NOMO-1 (cell line): Measurements from ENCODE around the gene SPRY1.

Experiments used
- DNase-seq, 2 experiments: peaks; one replicate each; lab custom pipeline; 2025; ENCODE audit not compliant: unreplicated experiment in 2 of 2; lab: John Stamatoyannopoulos, UW

SPRY1 gene

DNA sequence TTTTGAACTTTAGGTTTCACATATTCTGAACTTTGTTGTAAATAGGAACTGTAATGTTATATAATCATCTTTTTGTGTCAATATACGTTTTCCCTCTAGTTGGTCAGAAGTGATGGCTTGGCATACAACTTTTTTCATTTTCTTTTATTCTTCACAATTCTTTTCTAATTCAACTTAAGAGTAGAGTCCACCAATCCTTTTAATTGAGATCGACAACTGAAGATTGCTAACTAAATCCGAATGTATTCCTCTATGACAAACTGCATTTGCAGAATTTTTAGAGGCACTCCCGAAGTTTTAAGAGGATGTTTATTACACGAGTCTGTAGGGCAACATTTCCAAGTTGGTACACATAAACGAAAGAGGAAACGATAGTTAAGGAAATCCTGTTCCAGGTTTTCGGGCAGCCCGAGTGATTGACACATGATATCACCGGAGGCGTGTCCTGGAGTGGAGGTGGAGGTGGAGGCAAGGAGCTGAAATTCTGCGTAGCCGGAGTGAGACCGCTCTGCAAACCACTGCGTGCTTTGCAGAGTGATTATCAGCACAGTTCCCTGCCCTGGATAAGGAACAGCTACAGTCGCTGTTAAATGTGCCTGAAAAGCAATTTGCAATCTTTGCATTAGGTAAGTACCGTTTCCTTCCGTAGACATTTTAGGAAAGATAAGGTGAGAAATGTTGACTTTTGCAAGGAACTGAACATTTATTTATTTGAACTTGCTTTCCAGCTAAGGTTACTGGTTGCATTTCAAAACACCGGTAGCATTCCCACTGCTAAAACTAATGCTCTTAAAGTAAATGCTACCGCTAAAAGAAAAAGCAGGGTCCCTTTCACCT is at the start of gene SPRY1:
SPRY1 (plus strand) TSS at position 489 of the 837 bp plus-strand sequence. CDS start 4,797 bp downstream, outside the sequence.
- DNase-seq = peak; percentile 85 to 87

DNA sequence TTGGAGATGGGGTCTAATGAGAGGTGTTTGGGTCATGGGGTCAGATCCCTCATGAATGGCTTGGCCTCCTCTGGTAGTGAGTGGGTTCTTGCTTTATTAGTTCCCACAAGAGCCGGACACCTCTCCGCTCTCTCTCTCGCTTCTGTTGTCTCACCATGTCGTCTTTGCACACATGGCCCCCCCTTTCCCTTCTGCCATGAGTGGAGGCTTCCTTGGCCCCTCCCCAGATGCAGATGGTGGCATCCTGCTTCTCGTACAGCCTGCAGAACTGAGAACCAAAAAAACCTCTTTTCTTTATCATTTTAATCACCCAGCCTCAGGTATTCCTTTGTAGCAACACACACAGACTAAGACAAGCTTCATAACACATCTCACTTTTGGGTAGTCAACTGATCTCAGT is 49.6 kb upstream of the SPRY1 start:
- no peak for DNase-seq

GRCh38 chr4:123348946-123349345 is 47.6 kb upstream of the SPRY1 start:
- no peak for DNase-seq

DNA sequence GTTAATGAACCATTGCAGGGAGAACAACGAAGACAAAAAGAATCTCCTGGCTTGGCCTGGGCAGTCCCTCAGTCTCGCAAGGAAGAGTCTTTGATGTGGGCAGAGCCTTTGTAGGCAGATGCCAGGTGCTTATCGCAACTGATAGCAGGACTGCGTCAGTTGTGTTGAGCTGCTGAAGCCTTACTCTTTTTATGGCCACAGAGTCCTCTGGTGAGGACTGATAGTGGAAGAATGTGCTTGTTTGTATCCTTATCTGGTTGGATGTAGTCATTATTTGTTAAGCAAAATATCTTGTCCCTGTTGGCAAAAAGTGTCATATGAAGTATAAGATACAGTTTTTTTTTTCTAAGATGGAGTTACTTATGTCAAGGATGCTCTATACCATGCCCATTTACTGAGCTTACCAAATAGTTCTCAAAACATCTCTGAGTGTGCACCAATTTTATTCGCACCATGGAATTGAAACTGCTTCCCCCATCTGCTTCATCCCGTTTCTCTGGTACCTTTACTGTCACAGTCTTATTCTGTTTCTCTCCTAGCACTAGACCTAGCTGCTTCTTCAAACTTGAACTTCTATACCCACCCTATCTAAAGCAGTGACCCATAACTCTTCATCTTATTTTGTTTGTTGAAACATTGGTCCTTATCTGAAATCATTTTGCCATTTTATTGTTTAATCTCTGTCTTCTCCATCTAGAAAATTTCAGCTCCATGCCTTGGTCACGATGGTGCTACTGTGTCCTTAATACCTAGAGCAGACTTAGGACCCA is 47.0 kb upstream of the SPRY1 start:
- DNase-seq = no peak

GRCh38 chr4:123350191-123350544 is 46.4 kb upstream of the SPRY1 start:
- DNase-seq = no peak

DNA sequence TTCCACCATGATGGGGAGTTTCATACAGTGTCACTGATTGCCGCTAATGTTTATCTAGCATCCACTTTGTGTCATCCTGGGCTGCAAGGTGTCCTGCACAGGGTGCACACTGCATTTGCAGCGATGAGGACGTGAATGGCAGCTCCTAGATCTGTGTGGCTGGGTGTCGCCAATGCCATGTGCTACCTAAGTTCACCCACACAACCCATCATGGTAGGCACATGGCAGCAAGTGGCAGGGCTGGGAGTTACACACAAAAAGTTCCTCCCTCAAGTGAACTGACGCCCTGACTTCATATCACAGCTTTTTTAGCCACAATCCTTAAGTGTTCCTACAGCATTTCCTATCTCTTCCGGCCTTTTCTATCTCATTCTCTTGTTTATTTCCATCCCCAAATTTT is 45.9 kb upstream of the SPRY1 start:
- DNase-seq = no peak

- DNase-seq = no peak
Measured at GRCh38 chr4:123351713-123352112, 44.9 kb upstream of the SPRY1 start.

GRCh38 chr4:123352240-123352945 is 44.2 kb upstream of the SPRY1 start:
- peak; percentile 20 to 32 for DNase-seq

DNA sequence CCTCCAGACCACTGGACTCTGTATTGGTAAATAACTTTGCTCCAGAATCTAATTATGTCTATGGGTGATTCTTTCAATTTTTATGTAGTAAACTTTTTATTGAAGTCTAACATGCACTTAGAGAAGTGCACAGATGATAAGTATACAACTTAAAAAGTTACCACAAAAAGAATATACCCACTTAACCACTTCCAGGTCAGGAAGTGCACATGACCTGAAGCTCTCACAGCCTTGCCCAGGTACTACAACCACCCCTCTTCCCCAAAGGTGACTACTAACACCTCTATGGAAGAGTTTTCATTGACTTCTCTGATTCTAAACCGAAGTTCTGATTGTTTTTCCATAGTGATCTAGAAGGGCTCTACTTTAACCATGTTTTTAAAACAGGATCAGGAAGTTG is 43.6 kb upstream of the SPRY1 start:
- DNase-seq = no peak

GRCh38 chr4:123353656-123354055 is 42.9 kb upstream of the SPRY1 start:
- no peak for DNase-seq

GRCh38 chr4:123354701-123355100 is 41.9 kb upstream of the SPRY1 start:
- no peak for DNase-seq

GRCh38 chr4:123356921-123357320 is 39.7 kb upstream of the SPRY1 start:
- DNase-seq = no peak

- no peak for DNase-seq
Measured at GRCh38 chr4:123359449-123360315, 36.9 kb upstream of the SPRY1 start.

DNA sequence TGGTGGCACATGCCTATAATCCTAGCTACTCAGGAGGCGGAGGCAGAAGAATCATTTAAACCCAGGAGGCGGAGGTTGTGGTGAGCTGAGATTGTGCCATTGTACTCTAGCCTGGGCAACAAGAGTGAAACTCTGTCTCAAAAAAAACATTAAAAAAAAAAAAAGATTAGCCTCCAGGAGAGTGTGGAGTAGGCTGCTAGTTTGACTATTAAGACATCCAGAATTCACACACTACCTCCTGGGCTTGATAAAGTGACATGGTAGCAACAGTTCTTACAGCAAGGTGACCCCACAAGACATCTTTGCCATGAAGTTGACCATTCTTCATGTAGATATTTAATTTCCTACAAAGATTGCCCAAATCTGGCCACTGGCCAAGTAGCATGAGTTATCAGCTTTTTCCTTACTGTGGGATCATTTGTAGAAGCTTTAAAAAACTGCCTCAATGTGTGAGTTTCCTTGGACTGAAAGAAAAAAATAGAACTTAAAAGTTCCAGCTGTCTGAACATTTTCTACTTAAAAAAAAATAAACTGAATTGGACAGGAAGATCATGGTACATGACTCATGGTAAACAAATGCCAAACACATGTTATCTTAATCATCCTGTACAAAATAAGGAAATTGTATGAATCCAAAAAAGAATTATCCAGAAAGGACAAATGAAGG is 35.3 kb upstream of the SPRY1 start:
- DNase-seq = no peak

GRCh38 chr4:123362103-123362502 is 34.5 kb upstream of the SPRY1 start:
- no peak for DNase-seq

DNA sequence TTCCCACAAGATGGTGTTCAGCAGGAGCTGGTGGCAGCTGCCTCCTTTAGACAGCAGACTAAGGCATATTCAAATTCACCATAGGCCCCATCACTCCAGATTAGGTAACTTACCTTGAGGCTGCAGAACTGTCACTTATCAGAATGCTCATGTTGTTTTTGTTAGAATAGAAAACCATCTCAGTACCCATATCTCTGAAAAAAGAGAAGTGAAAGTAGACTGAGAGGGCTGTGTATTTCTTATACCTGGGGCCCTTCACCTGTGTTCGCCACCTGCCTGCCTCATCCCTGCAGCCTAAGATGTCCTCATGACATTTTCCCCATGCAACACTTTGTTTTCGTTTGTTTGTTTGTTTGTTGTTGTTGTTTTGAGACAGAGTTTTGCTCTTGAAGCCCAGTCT is 32.9 kb upstream of the SPRY1 start:
- peak in 1 of 2 experiments; percentile 14 for DNase-seq

DNA sequence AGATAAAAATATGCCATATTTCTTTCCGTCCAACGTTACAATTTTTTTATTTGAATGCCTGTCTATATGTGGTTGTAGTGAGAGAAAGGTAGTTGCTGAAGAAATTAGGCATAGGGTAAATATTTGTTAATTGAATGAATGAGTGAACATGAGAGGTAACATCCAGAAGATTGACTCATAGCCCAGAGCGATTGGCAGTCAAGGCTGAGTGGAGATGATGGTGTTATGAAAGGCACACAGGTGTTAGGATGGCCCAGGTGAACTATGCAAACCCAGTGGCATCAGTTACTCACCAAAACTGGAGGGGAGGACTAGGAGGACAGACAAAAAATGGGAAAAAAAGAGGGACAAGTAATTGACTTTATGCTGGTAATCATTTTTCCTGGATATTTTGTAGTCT is 31.7 kb upstream of the SPRY1 start:
- no peak for DNase-seq

DNA sequence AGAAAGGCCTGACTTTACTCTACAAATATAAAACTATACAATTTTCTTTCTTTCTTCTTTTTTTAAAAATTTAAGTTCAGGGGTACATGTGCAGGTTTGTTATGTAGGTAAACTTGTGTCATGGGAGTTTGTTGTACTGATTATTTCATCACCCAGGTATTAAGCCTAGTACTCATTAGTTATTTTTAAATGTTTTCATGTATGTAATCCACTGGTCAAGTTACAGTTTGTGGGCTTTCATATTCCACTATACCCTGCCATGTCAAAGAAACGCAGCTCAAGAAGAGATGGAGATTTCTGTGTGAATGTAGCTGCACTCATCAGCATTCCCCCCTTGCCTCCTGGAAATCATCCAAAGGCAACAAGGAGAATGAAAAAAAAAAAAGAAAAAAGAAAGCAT is 31.2 kb upstream of the SPRY1 start:
- no peak for DNase-seq

GRCh38 chr4:123366144-123366748 is 30.3 kb upstream of the SPRY1 start:
- DNase-seq = no peak

DNA sequence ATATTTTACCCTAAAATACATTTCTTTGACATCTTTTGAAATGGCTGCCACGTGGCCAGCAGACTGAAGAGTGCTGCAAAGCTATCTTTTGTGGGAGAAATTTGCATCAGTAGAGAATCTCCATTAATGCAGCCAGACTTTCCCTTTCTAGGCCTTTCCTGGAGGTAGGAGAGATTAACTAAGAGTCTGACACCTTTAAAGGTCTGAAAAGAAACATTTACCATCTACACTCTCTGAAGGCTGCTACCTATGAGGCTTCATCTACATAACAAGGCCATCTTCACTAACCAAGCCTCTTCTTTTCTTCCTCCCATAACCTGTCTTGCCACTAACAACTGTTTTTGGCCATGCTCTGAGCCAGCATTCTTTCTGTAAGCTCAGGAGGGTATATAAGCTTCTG is 17.8 kb upstream of the SPRY1 start:
- DNase-seq = no peak
